HG03342 (cell line): ENCODE measurements around the gene USP4.

Experiments used
- ATAC-seq: cut with Tn5 transposase; IDR thresholded peaks from one replicate; pipeline ENCODE4 v1.9.1; 2021; ENCODE audit warnings: mild to moderate bottlenecking, moderate library complexity; ENCODE audit not compliant: unreplicated experiment

Gene USP4

DNA sequence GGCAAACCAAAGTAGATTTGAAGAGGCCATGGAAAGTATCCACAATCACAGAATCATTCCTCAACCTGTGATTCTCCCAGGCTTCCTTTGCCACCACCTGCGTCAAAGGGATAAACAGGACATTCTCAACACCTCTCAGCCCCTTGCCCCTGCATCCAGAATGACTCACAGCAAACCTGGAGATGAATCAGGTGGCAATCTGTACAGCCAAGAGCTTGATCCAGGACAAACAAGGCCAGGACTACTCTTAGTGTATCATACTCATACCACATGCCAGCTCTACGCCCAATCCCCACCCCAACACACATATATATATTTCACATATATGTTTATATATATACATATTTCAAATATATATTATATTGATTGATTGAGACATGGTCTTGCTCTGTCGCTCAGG, 39.3 kb downstream of the USP4 start:
- no peak for ATAC-seq

DNA sequence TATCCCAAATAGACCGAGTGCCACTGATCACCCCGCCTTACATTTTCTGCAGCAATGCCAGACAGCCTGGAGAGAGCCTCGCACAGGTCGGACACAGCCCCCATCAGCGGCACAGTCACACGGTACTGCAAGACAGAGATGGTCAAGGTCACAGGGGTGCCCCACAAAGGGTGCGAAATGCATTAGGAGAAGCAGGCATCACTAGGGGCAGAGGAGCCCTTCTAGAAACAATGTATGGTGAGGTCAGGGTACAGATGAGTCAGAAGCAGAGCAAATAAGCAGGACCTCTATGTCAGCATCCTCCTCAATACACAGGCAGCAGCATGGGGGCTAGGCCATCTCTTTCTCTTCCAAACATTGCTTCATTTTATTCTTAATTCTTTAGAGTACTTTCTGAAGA, 41.3 kb downstream of the USP4 start:
- no peak for ATAC-seq

DNA sequence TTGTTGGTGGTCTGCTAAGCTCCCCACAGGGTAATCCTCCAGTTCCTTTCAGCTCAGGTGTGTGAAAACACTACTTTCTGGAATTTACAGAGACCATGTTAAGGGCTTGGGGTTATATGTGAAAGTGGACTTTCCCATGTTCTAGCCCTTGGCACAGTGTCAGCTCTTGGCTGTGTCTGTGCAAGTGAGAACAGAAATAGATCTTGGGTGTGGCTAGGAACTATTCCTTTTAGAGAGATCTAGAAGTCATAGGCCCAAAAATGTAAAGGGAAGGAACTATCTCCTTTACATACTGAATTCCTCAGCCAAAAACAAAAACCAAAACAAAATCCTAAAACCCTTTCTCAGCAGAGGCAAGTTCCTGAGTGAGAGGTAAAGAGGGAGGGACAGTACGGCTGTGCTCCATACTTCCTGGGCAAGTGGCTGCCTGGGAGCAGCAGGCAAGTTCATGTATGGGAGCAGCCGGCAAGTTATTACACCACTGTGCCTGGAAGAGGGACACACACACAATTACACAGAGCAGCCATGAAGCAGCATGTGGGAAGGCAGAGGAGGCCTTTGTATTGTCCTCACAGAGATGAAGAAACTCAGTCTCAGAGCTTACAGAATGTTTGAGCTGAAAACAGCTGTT, 43.0 kb downstream of the USP4 start:
- no peak for ATAC-seq

DNA sequence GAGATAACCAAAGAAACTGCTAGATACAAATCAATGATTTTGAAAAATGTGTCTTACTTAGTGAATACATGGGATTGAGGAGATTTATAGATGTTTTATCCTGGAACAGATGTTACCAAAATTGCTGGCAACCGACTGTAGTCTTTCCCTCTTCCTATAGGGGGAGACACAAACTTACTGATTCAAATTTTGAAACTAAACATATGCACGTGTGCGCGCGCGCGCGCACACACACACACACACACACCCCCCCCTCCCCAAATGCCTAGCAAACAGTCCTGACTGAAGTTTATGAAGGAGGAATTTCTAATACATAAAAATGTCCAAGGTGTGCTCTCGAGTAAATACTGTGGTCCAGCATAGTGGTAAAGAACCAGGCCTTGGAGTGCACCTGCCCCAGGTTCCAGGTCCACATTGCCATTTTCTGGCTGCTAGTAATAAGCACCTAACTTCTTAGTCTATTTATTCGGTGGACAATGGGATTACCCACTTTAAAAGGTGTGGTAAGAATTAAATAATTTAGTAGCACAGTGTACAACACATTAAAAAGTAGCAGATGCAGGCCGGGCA, 44.3 kb downstream of the USP4 start:
- ATAC-seq: no peak

DNA sequence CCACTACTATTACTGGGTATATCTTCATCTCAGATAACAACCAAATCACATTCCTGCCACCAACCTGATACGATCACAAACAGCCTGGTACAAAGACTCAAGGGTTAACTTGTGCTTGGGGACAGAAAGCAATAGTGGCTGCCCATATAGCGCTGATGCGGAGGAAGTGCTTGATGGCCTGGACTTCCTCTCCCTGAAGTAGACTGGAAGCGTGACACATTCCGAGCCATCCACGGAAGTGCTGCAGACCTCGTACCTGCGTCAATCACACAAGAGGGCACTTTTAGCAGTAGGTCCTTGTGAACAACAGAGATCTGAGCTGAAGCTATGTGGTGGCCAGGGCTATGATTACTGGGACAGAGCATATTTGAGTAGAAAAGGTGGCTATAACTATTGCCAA, 45.5 kb downstream of the USP4 start:
- no peak for ATAC-seq

DNA sequence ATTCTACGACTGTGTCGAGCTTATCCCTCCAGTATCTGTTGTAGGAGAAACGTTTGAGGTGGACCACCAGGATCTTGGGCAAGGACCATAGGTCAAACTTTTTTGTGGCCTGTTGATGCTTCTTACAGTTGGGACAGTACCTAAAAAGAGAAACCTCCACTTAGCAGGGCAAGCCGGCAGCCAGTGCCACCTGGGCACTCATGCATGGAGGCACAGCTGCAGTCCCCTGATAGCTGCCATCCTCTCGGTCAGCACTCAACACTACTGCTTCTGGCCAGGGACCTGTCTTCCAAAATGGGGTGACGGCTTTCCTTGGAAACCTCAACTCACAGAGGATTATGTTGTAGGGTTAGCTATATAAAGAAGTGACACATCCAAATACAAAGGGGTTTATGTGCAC, 55.9 kb downstream of the USP4 start:
- no peak for ATAC-seq

DNA sequence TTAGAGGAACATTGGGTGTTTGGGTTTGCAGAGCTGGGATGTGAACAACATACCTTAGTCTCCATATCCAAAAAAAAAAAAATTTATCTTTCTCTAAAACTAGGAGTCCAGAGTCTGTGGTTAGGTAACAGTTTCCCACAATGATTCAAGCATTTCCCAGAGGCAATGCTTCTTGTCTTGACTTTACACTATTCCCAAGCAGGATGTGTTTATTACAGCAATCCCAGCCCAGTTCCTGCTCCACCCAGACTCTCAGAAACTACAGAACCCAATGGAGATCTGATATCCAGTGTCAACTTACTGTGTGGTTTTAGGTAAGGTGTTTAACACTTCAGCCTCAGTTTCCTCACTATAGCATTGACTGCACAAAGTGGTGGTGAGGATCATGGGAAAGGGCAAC, 60.5 kb downstream of the USP4 start:
- ATAC-seq: no peak

DNA sequence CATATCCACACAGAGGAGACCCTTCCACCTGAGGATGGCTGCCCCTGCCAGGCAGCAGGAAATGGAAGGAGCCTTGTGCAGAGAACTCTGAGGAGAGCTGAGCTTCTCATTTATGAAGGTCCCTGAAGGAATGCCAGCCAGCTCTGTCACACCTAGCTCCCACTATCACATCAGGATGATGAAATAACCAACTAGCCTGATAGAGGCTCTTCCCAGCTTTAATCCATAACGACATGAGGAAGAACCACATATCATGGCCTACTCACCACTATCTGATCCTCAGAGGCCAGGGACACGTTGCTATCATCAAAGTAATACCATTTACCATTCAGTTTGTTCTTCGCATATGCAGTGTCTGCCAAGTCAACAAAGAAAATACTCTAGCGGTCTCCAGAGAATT, 61.3 kb downstream of the USP4 start:
- no peak for ATAC-seq

DNA sequence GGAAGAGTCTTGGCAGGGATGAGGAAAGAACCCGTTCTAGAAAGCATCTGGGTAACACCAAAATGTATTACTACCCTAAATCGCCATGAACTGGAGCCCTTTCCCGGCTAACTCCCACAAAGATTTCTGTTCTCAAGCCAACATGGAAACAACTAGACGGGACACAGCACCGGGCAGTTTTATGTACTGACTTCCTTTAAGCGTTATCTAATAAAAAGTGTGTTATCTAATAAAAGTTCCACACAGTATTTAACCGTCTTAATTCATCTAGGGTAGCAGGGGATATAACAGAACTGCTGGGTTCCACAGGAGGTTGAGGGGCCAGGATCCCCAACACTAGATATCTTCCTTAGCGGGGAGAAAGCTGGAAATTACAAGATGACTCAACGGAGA, 62.5 kb downstream of the USP4 start:
- no peak for ATAC-seq

DNA sequence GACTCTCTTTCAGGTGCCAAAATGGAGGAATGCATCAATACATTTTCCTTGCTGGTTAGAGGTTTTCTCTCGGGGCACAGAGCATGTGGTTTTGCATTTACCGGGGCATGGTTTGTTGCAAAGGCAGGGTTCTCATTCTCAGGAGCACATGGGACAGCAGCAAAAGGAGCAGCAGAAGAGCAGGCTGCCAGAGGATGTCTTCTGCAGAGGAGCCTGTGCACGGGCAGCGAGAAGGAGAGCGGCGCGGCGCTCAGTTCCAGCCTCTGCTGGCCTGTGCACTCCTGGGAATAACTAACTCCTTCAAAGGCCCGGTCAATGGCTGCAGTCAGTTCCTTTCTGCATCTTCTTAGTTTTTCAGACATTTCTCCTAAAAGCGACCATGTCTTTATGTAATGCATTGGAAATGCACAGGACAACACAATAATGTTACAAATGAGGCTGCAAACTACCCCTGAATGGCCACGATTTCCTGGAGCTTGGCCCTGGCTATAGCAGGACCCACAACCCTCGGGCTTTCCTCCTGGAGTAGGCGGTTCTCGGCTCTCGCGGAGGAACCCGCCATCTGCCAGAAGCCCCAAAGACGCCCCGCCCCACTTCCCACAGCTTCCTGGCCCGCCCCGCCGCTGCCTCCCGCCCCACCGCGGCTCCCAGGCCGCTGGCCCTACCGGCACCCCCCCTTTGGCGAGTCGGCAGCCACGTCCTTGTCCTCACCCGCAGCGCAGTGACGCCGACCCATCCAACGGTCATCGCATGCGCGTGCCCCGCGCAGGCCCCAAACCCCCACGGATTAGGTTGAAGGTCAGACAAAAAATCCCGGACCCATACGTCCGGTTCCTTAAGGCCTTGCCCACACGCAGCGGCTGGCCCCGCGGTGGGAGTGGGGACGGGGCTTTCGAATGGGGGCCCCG, 63.1 kb downstream of the USP4 start, which contains the start of gene C3orf62:
TSS of gene C3orf62 (minus strand) at position 758 of the 908 bp plus-strand sequence. CDS start at position 398, 360 bp downstream.
- ATAC-seq: peak; percentile 81

DNA sequence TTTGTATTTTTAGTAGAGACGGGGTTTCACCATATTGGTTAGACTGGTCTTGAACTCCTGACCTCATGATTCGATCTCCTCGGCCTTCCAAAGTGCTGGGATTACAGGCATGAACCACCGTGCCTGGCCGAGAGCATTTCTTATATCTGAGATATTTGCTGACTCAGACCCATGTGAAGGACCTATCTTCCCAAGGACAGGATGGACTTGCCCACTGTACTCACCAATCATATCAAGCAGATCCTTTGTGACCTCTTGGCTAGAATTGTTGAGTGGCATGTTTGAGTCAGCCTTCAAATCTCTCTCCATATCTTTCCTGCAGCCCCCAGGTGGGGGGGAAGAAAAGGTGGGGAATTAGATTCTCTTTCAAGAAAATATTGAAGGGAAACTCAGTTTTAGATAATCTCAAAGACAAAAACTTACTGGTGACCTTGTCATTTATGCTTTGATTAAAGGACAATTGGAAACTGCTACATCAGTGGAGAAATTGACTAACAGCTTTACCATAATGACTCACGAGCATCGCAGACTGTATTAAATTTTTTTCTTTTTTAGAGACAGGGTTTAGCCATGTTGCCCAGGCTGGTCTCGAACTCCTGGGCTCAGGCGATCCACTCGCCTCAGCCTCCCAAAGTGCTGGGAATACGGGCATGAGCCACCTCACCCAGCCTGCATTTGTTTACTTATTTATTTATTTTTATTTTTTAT, 65.9 kb downstream of the USP4 start:
- no peak for ATAC-seq

DNA sequence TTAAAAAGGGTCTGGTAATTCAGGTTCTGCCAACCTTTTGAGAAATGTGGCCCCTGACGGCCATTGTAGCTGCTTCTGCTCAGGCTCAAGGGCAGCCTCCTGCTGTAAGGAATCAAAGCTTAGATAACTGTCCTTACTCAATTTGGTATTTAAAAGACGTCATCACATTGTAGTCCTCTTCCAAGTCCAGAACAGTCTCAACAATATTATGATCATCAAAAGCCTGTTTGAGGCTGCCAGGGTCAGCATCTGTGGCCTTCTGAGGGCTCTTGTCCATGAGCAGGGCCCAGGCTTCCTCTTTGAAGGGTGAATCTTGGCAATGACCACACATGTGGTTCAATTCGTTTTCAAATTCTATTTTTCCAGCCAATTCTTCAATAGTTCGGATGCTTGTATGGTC, 68.8 kb downstream of the USP4 start:
- ATAC-seq: no peak

DNA sequence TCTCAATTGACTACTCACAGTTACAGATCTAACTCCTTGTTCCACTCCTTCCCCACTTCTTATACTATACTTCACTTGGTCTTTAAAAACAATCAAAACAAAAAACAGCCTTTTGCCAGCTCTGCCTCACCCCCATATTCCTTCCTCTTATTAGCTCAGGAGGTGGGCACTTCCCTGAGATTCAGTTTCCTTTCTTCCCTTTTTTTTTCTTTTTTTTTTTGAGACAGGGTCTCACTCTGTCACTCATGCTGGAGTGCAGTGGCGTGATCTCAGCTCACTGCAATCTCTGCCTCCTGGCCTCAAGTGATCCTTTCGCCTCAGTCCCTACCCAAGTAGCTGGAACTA, 69.7 kb downstream of the USP4 start:
- no peak for ATAC-seq

DNA sequence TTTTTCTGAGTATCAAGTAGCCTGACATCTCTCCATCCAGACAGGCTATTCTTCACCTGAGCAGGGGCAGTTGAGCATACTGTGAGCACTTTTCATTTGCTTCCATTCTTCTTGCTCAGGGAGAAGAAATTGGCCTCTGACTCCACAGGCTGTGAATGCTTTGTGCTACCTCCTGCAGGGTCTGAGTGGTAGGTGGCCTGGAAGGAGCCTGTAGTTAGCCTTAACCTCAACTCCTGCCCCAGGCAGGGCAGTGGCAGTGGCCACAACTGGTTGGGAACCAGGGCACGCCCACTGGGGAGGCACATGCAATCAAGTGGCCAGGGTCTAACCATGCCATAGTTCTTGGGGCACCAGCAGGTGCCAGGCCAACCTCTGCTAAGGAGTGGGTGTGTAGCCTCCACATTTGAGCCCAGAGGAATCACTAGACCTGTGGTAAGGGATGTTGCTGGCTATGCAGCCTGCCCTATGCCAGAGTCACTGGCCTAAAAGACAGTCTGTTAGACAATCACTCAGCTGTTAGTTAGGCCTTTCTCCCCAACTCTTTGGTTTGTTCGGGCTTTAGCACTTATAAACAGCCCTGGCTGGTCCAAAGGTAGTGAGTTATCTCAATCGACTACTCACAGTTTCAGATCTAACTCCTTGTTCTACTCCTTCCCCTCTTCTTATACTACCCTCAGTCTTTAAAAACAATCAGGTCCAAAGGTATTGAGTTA, 70.3 kb downstream of the USP4 start:
- ATAC-seq: no peak

DNA sequence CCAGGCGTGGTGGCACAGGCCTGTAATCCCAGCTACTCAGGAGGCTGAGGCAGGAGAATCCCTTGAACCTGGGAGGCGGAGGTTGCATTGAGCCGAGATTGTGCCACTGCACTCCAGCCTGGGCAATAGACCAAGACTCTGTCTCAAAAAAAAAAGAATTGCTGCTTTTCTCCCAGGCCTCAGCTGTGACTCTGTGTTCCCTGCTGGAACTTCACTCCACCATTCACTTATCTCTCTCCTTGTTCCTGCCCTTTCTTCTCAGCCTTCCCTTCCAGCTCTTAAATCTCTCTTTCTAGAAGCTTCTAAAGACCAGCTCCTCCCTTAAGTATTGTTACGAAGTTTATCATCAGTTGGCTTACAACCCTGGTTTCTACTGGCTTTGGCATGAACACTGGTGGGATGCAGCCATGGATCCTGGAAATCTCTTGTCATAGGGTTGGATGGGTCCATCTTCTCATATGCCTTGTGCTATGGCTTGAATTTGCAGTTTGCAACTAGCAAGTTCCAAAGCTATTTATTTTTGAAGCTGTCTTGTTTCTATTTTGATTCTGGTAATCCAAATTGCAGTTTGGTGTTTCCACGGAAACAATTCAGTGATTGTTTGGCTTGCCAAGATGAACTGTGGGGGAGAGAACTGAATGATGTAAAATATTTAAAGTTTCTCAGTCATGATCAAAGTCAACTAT, 73.3 kb downstream of the USP4 start:
- no peak for ATAC-seq

DNA sequence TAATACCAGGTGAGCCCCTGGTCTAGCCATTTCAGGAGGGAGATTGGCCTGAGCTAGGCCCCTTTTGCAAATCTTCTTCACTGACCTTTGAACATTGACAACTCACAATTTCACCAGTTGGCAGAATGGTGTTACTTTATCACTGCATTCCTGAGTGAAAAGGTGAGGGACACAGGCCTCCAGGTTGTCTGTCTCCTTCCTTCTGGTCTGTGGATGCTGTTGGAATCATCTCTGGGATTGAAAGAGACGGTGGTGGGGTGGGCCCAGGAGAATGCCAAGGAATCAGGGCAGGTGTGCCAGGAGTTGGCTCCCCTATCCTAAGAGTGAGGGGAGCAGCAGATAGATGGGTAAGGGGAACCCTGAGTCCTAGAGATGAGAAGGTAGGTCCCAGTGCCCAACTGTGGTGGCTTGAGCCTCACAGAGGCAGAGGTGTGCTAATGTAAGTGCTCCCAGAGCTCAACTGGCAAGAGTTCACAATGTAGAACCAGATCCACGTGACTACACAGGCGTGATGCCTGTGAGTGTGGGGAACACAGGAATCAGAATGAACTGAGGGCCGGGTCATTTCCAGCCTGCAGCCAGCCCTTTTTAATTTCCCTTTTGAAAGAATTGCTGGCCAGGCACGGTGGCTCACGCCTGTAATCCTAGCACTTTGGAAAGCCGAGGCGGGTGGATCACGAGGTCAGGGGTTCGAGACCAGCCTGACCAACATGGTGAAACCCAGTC, 74.0 kb downstream of the USP4 start:
- ATAC-seq: no peak

DNA sequence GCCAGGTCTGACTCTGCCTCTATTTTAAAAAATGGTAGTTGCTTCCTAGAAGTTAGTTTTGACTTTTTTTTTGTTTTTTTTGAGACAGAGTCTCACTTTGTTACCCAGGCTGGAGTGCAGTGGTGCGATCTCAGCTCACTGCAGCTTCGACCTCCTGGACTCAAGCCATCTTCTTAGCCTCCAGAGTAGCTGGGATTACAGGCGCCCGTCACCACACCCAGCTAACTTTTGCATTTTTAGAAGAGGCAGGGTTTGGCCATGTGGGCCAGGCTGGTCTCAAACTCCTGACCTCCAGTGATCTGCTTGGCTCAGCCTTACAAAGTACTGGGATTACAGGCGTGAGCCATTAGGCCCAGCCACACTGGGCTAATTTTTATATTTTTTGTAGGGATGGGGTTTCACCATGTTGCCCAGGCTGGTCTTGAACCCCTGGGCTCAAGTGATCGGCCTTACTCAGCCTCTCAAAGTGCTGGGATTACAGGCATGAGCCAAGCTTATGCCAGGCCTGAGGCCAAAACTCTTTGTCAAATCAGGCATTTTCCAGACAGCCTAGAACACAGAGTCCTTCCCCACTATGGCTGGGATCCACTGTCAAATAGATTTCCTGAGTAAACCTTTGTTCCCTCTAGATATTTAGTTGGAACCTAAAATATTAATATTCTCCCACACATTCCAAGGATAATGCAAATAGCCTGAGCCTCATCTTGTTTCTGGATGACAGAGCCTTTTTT, 76.5 kb downstream of the USP4 start:
- ATAC-seq: no peak

DNA sequence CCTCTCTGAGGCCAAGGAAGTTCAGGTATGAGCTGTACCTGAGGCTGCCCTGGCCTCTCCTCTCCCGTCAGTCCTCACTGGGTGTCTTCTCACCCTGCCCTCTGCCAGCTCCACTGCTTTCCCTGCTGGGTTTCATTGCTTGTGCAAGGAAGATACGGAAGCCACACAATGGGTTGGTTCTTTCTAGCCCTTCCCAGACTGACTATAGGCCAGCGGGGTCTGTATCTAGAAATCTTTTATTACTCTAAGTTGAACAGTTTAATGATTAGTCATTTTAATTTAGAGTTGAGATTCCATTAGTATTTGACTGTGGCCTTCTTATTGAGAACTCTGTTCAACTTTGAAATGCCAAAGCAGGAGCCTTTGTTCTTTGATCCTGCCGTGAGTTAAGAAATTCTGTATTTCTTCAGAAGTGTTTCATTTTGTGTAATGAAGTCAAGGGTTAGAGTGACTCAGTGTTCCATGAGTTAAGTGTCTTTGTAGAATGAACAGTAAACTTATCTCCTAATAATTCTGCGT, 79.0 kb downstream of the USP4 start:
- ATAC-seq: no peak

DNA sequence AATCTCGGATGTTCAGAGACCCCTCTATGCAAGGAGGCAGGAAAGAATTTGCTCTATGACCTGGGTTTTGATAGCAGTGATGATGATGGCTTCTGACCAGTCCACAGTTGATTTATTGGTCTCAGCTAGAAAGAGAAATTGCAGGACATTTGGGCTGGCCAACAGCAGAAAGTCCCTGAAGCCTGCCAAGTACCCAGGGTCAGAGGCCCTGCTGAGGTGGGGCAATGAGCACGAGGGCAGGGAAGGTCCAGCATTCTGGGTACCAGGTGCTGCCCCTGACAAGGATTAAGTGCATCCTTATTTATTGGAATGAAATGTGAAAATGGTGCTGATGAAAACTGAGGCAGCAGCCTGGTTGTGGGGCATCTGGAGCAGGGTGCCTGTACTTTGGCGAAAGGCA, 82.7 kb downstream of the USP4 start:
- no peak for ATAC-seq
